ENCODE results near the gene DAPK3. TPM values are rescaled to one million over a fixed set of nuclear protein-coding genes. Genes with fewer than 3 reads are reported as not detected.

DAPK3 gene
- total and polyA plus RNA-seq, 8 donors: 47.0 to 238 (median 71.2) TPM

DNA sequence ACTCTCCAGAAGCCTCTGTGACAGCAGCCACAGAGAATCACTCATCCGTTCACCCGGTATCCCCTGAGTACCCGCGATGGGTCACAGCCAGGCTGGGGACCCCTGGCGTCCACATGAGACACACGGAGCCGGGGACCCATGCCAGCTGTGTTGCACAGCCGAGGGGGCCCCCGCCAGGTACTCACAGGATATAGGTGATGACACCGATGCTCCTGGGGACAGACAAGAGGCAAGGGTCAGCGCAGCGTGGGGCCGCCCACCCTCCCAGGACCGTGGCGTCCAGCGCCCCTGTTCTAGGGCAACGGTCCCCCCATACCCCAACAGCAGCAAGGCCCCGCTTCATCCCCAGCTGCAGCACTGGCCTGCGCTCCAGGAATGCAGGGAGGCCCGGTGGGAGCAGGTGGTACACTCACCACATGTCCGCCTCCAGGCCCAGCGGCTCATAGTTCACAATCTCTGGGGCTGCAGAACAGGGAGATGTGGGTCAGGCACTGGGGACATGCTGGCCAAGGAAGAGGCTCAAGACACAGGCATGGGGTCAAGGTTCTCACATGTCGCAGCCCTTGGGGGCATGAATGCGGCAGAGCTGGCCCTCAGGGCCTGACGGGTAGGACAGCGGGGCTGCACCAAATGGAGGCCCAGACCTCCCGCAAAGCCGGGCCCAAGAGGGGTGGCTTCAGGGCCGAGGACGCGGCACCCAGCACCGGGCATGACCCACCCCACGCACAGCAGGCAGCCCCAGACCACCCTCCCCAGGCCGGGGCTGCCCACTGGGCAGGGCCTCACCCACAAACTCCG, 7.2 kb downstream of the DAPK3 start:
- H3K9me3 ChIP-seq: no peaks in the 10 kb centered on the region
- peak overlapping the region in 1 of 5 donors; percentile 99 for H3K27ac ChIP-seq
- peaks cover 35 to 48% (median 40%) of the 10 kb centered on the region in 4 donors for H3K4me1 ChIP-seq
- WGBS, 5 donors: 93 to 95% (median 93%) methylated on average over 20 to 35 of the region's 35 CpGs
- intact Hi-C loops (cut with DNase I; ENCODE audit: low total_unique reads): no loop called here
- H3K36me3 ChIP-seq: peaks cover 89 to 97% (median 95%) of the 10 kb centered on the region in 4 donors
- no peak for DNase-seq
- TF ChIP-seq POLR2A (IDR thresholded peaks at IDR 0.05): no peak
- no peak for TF ChIP-seq EP300 (IDR thresholded peaks at IDR 0.05)
- TF ChIP-seq POLR2AphosphoS5 (IDR thresholded peaks at IDR 0.05): no peak
- TF ChIP-seq CTCF (IDR thresholded peaks at IDR 0.05): no peak
- H3K4me3 ChIP-seq: no peak overlapping the region
- no peaks in the 10 kb centered on the region for H3K27me3 ChIP-seq

DNA sequence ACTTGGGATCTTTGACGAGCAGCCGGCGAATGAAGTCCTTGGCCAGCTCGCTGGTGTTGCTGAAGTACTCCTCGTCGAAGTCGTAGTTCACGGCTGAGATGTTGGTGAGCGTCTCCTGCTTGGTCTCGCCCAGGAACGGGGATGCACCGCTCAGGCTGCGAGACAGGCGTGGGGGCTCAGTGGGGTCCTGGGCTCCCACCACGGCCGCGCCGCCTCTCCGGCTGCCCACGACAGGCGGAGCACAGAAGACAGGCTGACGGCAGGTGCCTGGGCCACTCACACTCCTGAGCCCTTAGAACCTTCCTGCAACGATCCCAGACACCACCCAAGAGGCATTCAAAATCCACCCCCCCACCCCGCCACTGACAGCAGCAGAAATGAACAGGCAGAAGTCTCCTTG, 9.9 kb downstream of the DAPK3 start:
- Histone ChIP-seq H3K4me3 (no peak overlapping the region), H3K27ac (no peak overlapping the region), H3K4me1 (peaks cover 8 to 21% (median 14%) of the 10 kb centered on the region in 4 donors), H3K27me3 (no peaks in the 10 kb centered on the region), H3K36me3 (peaks cover 77 to 100% (median 99%) of the 10 kb centered on the region in 4 donors), H3K9me3 (no peaks in the 10 kb centered on the region)
- 94 to 98% (median 97%) methylated on average over 10 to 24 of the region's 24 CpGs for WGBS, 5 donors
- intact Hi-C loops (cut with DNase I; ENCODE audit: low total_unique reads): no loop called here
- TF ChIP-seq POLR2AphosphoS5 (IDR thresholded peaks at IDR 0.05) (no peak), CTCF (IDR thresholded peaks at IDR 0.05) (no peak), EP300 (IDR thresholded peaks at IDR 0.05) (no peak), POLR2A (IDR thresholded peaks at IDR 0.05) (no peak)
- DNase-seq: no peak

DNA sequence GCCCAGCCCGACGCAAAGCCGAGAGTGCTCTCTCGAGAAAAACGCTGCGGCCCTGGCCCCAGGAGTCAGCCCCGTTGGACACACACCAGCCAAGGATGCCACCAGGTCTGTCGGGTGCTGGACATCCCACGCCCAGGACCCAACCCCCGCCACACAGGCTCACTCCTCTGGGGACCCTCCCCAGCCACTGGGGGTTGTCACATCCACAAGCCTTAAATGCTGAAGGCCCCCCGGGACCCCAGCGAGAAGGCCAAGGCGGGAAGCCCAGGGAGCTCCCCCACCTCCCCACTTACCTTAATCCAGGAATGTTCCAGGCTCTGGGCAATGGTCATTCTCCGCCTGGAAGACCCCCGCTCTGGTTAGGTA, 11.2 kb downstream of the DAPK3 start:
- WGBS, 5 donors: 92 to 99% (median 97%) methylated on average over 7 to 15 of the region's 15 CpGs
- peaks cover 68 to 95% (median 94%) of the 10 kb centered on the region in 4 donors for H3K36me3 ChIP-seq
- no peaks in the 10 kb centered on the region for H3K27me3 ChIP-seq
- H3K4me1 ChIP-seq: peaks cover 0 to 8% (median 2%) of the 10 kb centered on the region in 4 donors
- H3K9me3 ChIP-seq: no peaks in the 10 kb centered on the region
- DNase-seq: no peak
- no peak overlapping the region for H3K27ac ChIP-seq
- TF ChIP-seq POLR2AphosphoS5 (IDR thresholded peaks at IDR 0.05) (no peak), EP300 (IDR thresholded peaks at IDR 0.05) (no peak), POLR2A (IDR thresholded peaks at IDR 0.05) (no peak), CTCF (IDR thresholded peaks at IDR 0.05) (no peak)
- intact Hi-C loops (cut with DNase I; ENCODE audit: low total_unique reads): no loop called here
- H3K4me3 ChIP-seq: no peak overlapping the region

DNA sequence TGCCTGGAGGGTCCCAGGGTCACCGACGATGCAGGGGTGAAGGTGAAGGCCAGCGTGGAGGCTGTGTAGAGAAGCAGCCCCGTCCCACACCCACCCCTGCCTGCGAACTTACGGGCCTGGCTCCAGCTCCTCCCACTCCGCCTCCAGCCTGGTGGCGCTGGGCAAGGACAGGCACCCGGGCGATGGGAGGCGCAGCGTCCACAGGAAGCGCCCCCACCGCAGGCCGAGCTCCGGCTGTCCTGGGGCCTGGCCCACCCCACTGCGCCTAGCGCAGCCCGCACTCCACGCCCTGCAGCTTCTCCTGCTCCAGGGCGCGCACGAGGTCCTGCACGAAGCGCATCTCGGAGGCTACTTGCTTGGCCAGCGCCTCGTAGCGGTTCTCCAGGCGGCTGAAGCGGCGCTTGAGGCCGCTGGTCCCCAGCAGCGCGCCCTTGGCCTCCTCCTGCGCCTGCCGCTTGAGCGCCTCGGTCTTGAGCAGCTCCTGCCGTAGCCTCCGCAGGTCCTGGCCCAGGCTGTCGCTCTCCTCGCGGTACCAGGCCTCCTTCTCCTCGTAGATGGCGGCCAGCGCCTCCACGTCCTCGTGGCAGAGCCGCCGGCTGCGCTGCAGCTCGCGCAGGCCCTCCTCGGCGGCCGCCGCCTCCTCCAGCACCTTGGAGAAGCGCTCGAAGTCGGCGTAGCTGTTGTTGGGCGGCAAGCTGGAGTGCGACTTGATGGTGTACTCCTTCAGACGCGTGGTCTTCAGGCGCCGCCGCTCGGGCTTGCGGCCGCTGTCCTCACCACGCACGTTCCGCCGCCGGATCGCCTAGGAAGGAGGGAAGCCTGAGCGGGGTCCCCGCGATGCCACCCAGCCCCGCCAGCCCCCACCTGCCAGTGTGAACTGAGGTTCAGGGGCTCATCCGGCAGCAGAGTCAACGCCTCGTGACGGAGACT, 11.8 kb downstream of the DAPK3 start:
- 95 to 97% (median 97%) methylated on average over 61 to 86 of the region's 86 CpGs for WGBS, 5 donors
- DNase-seq: no peak
- H3K4me3 ChIP-seq: no peak overlapping the region
- no peaks in the 10 kb centered on the region for H3K27me3 ChIP-seq
- no peak for TF ChIP-seq POLR2A (IDR thresholded peaks at IDR 0.05)
- no peak for TF ChIP-seq CTCF (IDR thresholded peaks at IDR 0.05)
- TF ChIP-seq EP300 (IDR thresholded peaks at IDR 0.05): no peak
- no peak for TF ChIP-seq POLR2AphosphoS5 (IDR thresholded peaks at IDR 0.05)
- H3K4me1 ChIP-seq: peaks cover 0 to 7% (median under 1%) of the 10 kb centered on the region in 4 donors
- no peak overlapping the region for H3K27ac ChIP-seq
- peaks cover 61 to 91% (median 87%) of the 10 kb centered on the region in 4 donors for H3K36me3 ChIP-seq
- H3K9me3 ChIP-seq: no peaks in the 10 kb centered on the region
- intact Hi-C loops (cut with DNase I; ENCODE audit: low total_unique reads): no loop called here
